ENCODE data around the gene HSPA5. TPM values are rescaled to one million over a fixed set of nuclear protein-coding genes. Genes with fewer than 3 reads are reported as not detected.
"Not testable (repeated sequence)": the region's sequence is repeated elsewhere in the genome, so short reads cannot be mapped to it uniquely, and the experiment has no call there.

The HSPA5 gene
- total RNA-seq, 1 experiment from 2014 or later = 259 TPM

- no peak for DNase-seq
- intact Hi-C loops (cut with micrococcal nuclease; ENCODE audit: unreplicated experiment) = loop anchor here (1.0 kb wide), 1 partner anchor 59 kb away; no protein-coding TSS in a partner anchor
- TF ChIP-seq CTCF (IDR thresholded peaks at IDR 0.05; ENCODE audit: unreplicated experiment) = no peak
- no TSS peak for BruUV-seq (replicated peaks)
- CTCF ChIA-PET = no interaction called here
- Mint-ChIP-seq H3K27me3 (ENCODE audit: unreplicated experiment) (peaks cover 10% of the 10 kb centered on the region), H3K9me3 (ENCODE audit: low read depth, unreplicated experiment) (no peaks in the 10 kb centered on the region), H3K4me3 (ENCODE audit: low read depth, unreplicated experiment) (peak overlapping the region; percentile 85), H3K36me3 (ENCODE audit: insufficient read depth, unreplicated experiment) (peaks cover 88% of the 10 kb centered on the region), H3K4me1 (ENCODE audit: low read depth, unreplicated experiment) (peaks cover 18% of the 10 kb centered on the region), H3K27ac (ENCODE audit: unreplicated experiment) (peak overlapping the region; percentile 84)
These were observed 2.8 kb downstream of the HSPA5 start for GRCh38 chr9:125238127-125238914.

- peak overlapping the region; percentile 85 for H3K4me3 Mint-ChIP-seq (ENCODE audit: low read depth, unreplicated experiment)
These were observed 4.5 kb downstream of the HSPA5 start for GRCh38 chr9:125236520-125237159.

GRCh38 chr9:125235804-125236519 is 5.2 kb downstream of the HSPA5 start:
- Mint-ChIP-seq H3K36me3 (ENCODE audit: insufficient read depth, unreplicated experiment) (peaks cover 85% of the 10 kb centered on the region), H3K27me3 (ENCODE audit: unreplicated experiment) (peaks cover 2% of the 10 kb centered on the region), H3K27ac (ENCODE audit: unreplicated experiment) (peak overlapping the region; percentile 87), H3K4me3 (ENCODE audit: low read depth, unreplicated experiment) (peak overlapping the region; percentile 85), H3K9me3 (ENCODE audit: low read depth, unreplicated experiment) (no peaks in the 10 kb centered on the region), H3K4me1 (ENCODE audit: low read depth, unreplicated experiment) (peaks cover 12% of the 10 kb centered on the region)
- BruUV-seq (replicated peaks) = no TSS peak
- CTCF ChIA-PET = no interaction called here
- no peak for DNase-seq
- TF ChIP-seq CTCF (IDR thresholded peaks at IDR 0.05; ENCODE audit: unreplicated experiment) = no peak
- intact Hi-C loops (cut with micrococcal nuclease; ENCODE audit: unreplicated experiment) = no loop called here

More at GRCh38 chr9:125236520-125237159, 4.5 kb downstream of the HSPA5 start:
- Mint-ChIP-seq H3K4me1 (ENCODE audit: low read depth, unreplicated experiment) (peaks cover 18% of the 10 kb centered on the region), H3K27ac (ENCODE audit: unreplicated experiment) (peak overlapping the region; percentile 87), H3K36me3 (ENCODE audit: insufficient read depth, unreplicated experiment) (peaks cover 92% of the 10 kb centered on the region)
- BruUV-seq (replicated peaks) = TSS peak; percentile 6
- DNase-seq; intact Hi-C loops (cut with micrococcal nuclease; ENCODE audit: unreplicated experiment); H3K27me3 Mint-ChIP-seq (ENCODE audit: unreplicated experiment); H3K9me3 Mint-ChIP-seq (ENCODE audit: low read depth, unreplicated experiment); CTCF ChIA-PET: not testable (repeated sequence)

GRCh38 chr9:125234099-125234498 is 7.0 kb downstream of the HSPA5 start:
- BruUV-seq (replicated peaks); CTCF ChIA-PET; H3K9me3 Mint-ChIP-seq (ENCODE audit: low read depth, unreplicated experiment); intact Hi-C loops (cut with micrococcal nuclease; ENCODE audit: unreplicated experiment); DNase-seq; H3K27ac Mint-ChIP-seq (ENCODE audit: unreplicated experiment); H3K27me3 Mint-ChIP-seq (ENCODE audit: unreplicated experiment); H3K4me3 Mint-ChIP-seq (ENCODE audit: low read depth, unreplicated experiment): not testable (repeated sequence)
- Mint-ChIP-seq H3K36me3 (ENCODE audit: insufficient read depth, unreplicated experiment) (peaks cover 66% of the 10 kb centered on the region), H3K4me1 (ENCODE audit: low read depth, unreplicated experiment) (peaks cover 11% of the 10 kb centered on the region)

- CTCF ChIA-PET = no interaction called here
- H3K36me3 Mint-ChIP-seq (ENCODE audit: insufficient read depth, unreplicated experiment) = peaks cover 62% of the 10 kb centered on the region
- H3K4me3 Mint-ChIP-seq (ENCODE audit: low read depth, unreplicated experiment) = no peak overlapping the region
- H3K27me3 Mint-ChIP-seq (ENCODE audit: unreplicated experiment) = no peaks in the 10 kb centered on the region
- peaks cover 11% of the 10 kb centered on the region for H3K4me1 Mint-ChIP-seq (ENCODE audit: low read depth, unreplicated experiment)
- no peak for DNase-seq
- TF ChIP-seq CTCF (IDR thresholded peaks at IDR 0.05; ENCODE audit: unreplicated experiment) = no peak
- intact Hi-C loops (cut with micrococcal nuclease; ENCODE audit: unreplicated experiment) = no loop called here
- no peak overlapping the region for H3K27ac Mint-ChIP-seq (ENCODE audit: unreplicated experiment)
- no TSS peak for BruUV-seq (replicated peaks)
- no peaks in the 10 kb centered on the region for H3K9me3 Mint-ChIP-seq (ENCODE audit: low read depth, unreplicated experiment)
These were observed 7.5 kb downstream of the HSPA5 start for GRCh38 chr9:125233678-125234077.

Data from Calu3 (cell line).